K562 (cell line): ENCODE data around the gene AKT1.

Experiments used
- ARID3A ChIP-seq: IDR thresholded peaks from 2 replicates; pipeline ENCODE4 v1.6.1; 2012; ENCODE audit warnings: low read depth, low read length, improper control_type of control experiment, borderline replicate concordance
- CBX1 ChIP-seq: sonication (generic); IDR thresholded peaks from 2 replicates; pipeline ENCODE4 v1.6.1; 2016; ENCODE audit warnings: antibody characterized with exemption, low read depth, mild to moderate bottlenecking
- CREB3L1 ChIP-seq: fragments of 450-650 bp; IDR thresholded peaks from 2 replicates; pipeline ENCODE4 v1.6.1; 2014; ENCODE audit warnings: low read depth, mild to moderate bottlenecking, moderate library complexity, borderline replicate concordance
- ESRRB ChIP-seq: fragments of 250-450 bp; sonication (Bioruptor Pico); IDR thresholded peaks from 2 replicates; pipeline ENCODE4 v1.5.0; 2020; ENCODE audit warnings: mild to moderate bottlenecking, moderate library complexity, borderline replicate concordance
- ETV6 ChIP-seq, 3 experiments: fragments of 150-350 bp in 1 of 3; sonication (generic) in 1 of 3; formaldehyde crosslinking in 1 of 3; IDR thresholded peaks; 2 replicates each; pipeline versions ENCODE4 v1.6.1 to v1.8.0; 2014 to 2022; ENCODE audit warnings: borderline replicate concordance in 2 of 3, low read depth in 2 of 3, antibody characterized with exemption in 1 of 3, low read length in 1 of 3, mild to moderate bottlenecking in 1 of 3, missing genetic modification reagents in 1 of 3
- FOXA1 ChIP-seq: fragments of 450-650 bp; IDR thresholded peaks from 2 replicates; pipeline ENCODE4 v1.6.1; 2016; ENCODE audit warnings: mild to moderate bottlenecking, borderline replicate concordance
- HNRNPK ChIP-seq: fragments of 200-400 bp; formaldehyde crosslinking; IDR thresholded peaks from one replicate; pipeline ENCODE4 v1.6.1; 2018; ENCODE audit warnings: mild to moderate bottlenecking, low read depth, low read length; ENCODE audit not compliant: poor library complexity, severe bottlenecking
- MCM7 ChIP-seq, 2 experiments: fragments of 450-650 bp; IDR thresholded peaks; 2 replicates each; pipeline ENCODE4 v1.6.1; 2016 to 2018
- NFIC ChIP-seq: fragments of 450-650 bp; IDR thresholded peaks from 2 replicates; pipeline ENCODE4 v1.6.1; 2017; ENCODE audit warnings: mild to moderate bottlenecking, inconsistent platforms
- SP2 ChIP-seq: IDR thresholded peaks from 2 replicates; pipeline ENCODE4 v1.6.1; 2011; ENCODE audit warnings: mild to moderate bottlenecking, low read depth, low read length, moderate library complexity; ENCODE audit not compliant: poor library complexity, severe bottlenecking; ENCODE audit errors: extremely low read depth
- TEAD4 ChIP-seq, 2 experiments: sonication (generic) in 1 of 2; formaldehyde crosslinking in 1 of 2; IDR thresholded peaks; 2 replicates each; pipeline versions ENCODE4 v1.6.1 to v1.8.0; 2012 to 2022; ENCODE audit warnings: borderline replicate concordance in 1 of 2, inconsistent platforms in 1 of 2, low read length in 1 of 2, mild to moderate bottlenecking in 1 of 2, missing genetic modification reagents in 1 of 2
- ZKSCAN1 ChIP-seq: fragments of 150-350 bp; IDR thresholded peaks from 2 replicates; pipeline ENCODE4 v1.6.1; 2016; ENCODE audit warnings: low read depth, low read length
- ZNF398 ChIP-seq: fragments of 250-450 bp; sonication (Bioruptor Pico); IDR thresholded peaks from 2 replicates; pipeline ENCODE4 v1.8.0; 2021; ENCODE audit warnings: moderate library complexity, mild to moderate bottlenecking, inconsistent platforms
- TF ChIP-seq, protein P1 (sequence below): sonication (generic); formaldehyde crosslinking; IDR thresholded peaks from 2 replicates; pipeline ENCODE4 v1.8.0; 2022; ENCODE audit warnings: missing genetic modification reagents, mild to moderate bottlenecking, borderline replicate concordance

GRCh38 chr14:104799244-104800014 is 3.9 kb upstream of the AKT1 start:
- no peak for TF ChIP-seq FOXA1
- TF ChIP-seq HNRNPK = no peak
- no peak for TF ChIP-seq ARID3A
- no peak for TF ChIP-seq ZKSCAN1
- no peak for TF ChIP-seq CBX1
- TF ChIP-seq NFIC = no peak
- no peak for TF ChIP-seq ESRRB
- no peak for TF ChIP-seq ZNF398 (CRISPR knock-in tag)
- TF ChIP-seq TEAD4 (IDR thresholded peaks at IDR 0.05; ENCODE audit: low read length) = no peak
- TF ChIP-seq TEAD4 (CRISPR knock-in tag; IDR thresholded peaks at IDR 0.05; ENCODE audit: borderline replicate concordance) = no peak
- TF ChIP-seq MCM7 (IDR thresholded peaks at IDR 0.05) = no peak
- no peak for TF ChIP-seq CREB3L1
- TF ChIP-seq SP2 = no peak
- TF ChIP-seq, protein P1, sequence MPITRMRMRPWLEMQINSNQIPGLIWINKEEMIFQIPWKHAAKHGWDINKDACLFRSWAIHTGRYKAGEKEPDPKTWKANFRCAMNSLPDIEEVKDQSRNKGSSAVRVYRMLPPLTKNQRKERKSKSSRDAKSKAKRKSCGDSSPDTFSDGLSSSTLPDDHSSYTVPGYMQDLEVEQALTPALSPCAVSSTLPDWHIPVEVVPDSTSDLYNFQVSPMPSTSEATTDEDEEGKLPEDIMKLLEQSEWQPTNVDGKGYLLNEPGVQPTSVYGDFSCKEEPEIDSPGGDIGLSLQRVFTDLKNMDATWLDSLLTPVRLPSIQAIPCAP (CRISPR knock-in tag) = no peak
- no peak; a peak in 1 of 4 replicates for TF ChIP-seq ETV6 (IDR thresholded peaks at IDR 0.05; ENCODE audit: borderline replicate concordance in 1 of 2, low read depth in 2 of 2, low read length in 1 of 2)
- no peak for TF ChIP-seq ETV6 (CRISPR knock-in tag; IDR thresholded peaks at IDR 0.05; ENCODE audit: borderline replicate concordance)
